ENCODE results near the gene RAP1GAP. TPM values are rescaled to one million over a fixed set of nuclear protein-coding genes. Genes with fewer than 3 reads are reported as not detected.

Gene RAP1GAP
- total RNA-seq, 1 experiment from 2014 or later = not detected

DNA sequence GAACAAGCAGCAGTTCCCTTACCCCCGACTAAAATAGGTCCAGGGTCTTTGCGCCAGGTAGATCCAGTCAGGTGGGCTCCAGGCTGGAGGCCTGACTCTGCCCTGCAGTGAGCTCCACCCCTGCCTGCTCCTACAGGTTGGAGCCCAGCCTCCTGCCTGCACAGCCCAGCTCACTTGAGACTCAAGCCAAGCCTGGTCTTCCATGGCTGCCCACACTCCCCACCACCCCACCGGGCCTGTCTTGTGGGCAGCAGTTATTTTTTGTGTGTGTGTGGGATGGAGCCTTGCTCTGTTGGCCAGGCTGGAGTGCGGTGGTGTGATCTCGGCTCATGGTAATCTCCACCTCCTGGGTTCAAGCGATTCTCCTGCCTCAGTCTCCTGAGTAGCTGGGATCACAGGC lies 28.5 kb downstream of the RAP1GAP start:
- H3K9me2 ChIP-seq (replicated peaks; ENCODE audit: insufficient read depth, low read length) = no peaks in the 10 kb centered on the region
- H3K4me3 ChIP-seq (ENCODE audit: low read length) = no peak overlapping the region
- H3K27ac ChIP-seq (ENCODE audit: low read length) = no peak overlapping the region
- no peaks in the 10 kb centered on the region for H3K27me3 ChIP-seq (ENCODE audit: low read length)
- peaks cover 6% of the 10 kb centered on the region; the same call in 1 of the 2 replicates for H4K20me1 ChIP-seq (ENCODE audit: insufficient read depth, low read depth, low read length)
- H3K79me2 ChIP-seq (ENCODE audit: low read length) = no peaks in the 10 kb centered on the region
- no peaks in the 10 kb centered on the region for H3K9me3 ChIP-seq (ENCODE audit: low read length)
- no peak overlapping the region for H3K4me2 ChIP-seq (ENCODE audit: low read depth, low read length, poor library complexity, severe bottlenecking)
- no peaks in the 10 kb centered on the region for H3K36me3 ChIP-seq (ENCODE audit: insufficient read depth, low read length)
- no peak for DNase-seq
- H3K4me1 ChIP-seq (ENCODE audit: low read length) = peaks cover 8% of the 10 kb centered on the region
- no peak overlapping the region for H2AFZ ChIP-seq (ENCODE audit: low read length)
- H3K9ac ChIP-seq (ENCODE audit: low read length) = no peak overlapping the region

DNA sequence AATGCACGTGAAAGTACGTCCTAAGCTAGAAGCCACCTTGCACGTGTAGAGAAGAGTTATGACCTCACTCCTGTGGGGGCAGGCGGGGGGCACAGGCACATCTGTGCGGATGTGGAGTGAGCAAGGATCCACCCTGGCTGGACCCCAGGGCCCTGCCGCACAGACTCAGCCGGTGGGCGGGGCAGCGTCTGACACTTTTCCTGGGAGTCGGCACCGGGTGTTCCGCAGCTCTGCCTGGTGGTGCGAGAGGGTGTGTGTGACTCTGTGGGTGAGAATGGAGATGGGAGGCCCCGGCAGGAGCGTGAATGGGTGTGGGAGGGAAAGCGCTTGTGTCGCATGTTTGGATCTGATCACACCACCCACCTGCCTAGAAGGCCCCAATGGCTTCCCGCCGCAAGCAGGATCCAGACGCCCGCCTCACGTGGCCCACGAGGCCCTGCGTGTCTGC lies 29.5 kb downstream of the RAP1GAP start:
- peaks cover 8% of the 10 kb centered on the region for H3K4me1 ChIP-seq (ENCODE audit: low read length)
- no peaks in the 10 kb centered on the region for H3K79me2 ChIP-seq (ENCODE audit: low read length)
- no peak overlapping the region for H2AFZ ChIP-seq (ENCODE audit: low read length)
- DNase-seq = no peak
- H3K9me2 ChIP-seq (replicated peaks; ENCODE audit: insufficient read depth, low read length) = no peaks in the 10 kb centered on the region
- H3K9ac ChIP-seq (ENCODE audit: low read length) = no peak overlapping the region
- H3K36me3 ChIP-seq (ENCODE audit: insufficient read depth, low read length) = no peaks in the 10 kb centered on the region
- H3K4me2 ChIP-seq (ENCODE audit: low read depth, low read length, poor library complexity, severe bottlenecking) = no peak overlapping the region
- peaks cover 6% of the 10 kb centered on the region; the same call in 1 of the 2 replicates for H4K20me1 ChIP-seq (ENCODE audit: insufficient read depth, low read depth, low read length)
- H3K9me3 ChIP-seq (ENCODE audit: low read length) = no peaks in the 10 kb centered on the region
- no peak overlapping the region for H3K4me3 ChIP-seq (ENCODE audit: low read length)
- no peak overlapping the region for H3K27ac ChIP-seq (ENCODE audit: low read length)
- H3K27me3 ChIP-seq (ENCODE audit: low read length) = no peaks in the 10 kb centered on the region

DNA sequence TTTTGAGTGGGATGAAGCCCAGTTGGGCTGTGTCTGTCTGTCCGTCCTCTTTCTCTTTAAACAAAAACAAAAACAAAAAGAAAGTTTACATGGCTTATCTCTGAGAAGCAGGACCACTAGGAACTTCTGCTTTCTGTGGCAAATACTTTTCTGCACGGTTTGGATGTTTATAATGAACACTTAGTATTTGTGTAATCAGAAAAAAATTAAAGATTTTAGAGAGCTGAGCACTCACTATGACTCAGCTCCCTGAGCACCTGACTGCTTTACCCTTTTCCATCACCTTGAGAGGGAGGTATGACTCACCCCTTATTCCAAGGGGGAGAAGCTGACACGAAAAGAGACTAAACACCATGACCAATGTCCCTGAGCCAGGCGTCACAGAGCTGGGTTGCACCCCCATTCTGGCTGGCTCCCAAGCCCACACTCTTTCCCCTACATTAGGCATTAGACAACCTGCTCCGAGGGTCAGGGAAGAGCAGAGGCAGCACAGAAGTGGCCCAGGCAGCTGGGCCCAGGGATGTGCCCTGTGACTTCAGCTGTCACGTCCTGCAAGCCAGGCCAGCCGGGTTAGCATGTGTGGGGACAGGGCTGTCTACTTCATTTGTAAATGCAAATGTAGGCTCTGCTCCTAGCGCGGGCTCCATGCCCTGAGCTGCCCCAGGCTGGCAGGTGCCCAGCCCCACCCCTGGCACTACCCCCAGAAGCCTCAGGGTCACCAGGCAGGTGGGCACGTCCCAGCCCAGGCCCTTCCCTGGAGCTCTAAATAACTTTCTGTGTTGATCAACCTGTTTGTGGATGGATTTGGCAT lies 30.4 kb downstream of the RAP1GAP start:
- H3K4me3 ChIP-seq (ENCODE audit: low read length) = no peak overlapping the region

DNA sequence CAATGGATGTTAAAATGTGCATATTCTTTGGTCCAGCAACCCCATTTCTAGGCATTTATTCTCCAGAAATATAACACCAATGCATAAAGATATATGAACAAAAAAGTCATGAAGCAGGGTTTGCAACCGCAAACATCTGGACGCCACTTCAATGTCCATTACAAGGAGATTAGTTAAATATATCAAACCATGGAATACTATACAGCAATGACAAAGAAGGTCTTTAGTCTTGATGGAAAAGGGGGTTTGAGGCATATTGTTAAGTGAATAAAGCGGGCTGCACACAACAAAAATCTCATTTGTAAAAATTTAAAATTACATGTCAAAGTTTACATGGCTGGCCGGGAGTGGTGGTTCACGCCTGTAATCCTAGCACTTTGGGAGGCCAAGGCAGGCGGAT lies 31.6 kb downstream of the RAP1GAP start:
- peaks cover 8% of the 10 kb centered on the region for H3K4me1 ChIP-seq (ENCODE audit: low read length)
- H3K4me2 ChIP-seq (ENCODE audit: low read depth, low read length, poor library complexity, severe bottlenecking) = no peak overlapping the region
- no peak for DNase-seq
- H3K27me3 ChIP-seq (ENCODE audit: low read length) = no peaks in the 10 kb centered on the region
- H3K9ac ChIP-seq (ENCODE audit: low read length) = no peak overlapping the region
- H3K27ac ChIP-seq (ENCODE audit: low read length) = no peak overlapping the region
- no peaks in the 10 kb centered on the region for H3K9me2 ChIP-seq (replicated peaks; ENCODE audit: insufficient read depth, low read length)
- H3K9me3 ChIP-seq (ENCODE audit: low read length) = no peaks in the 10 kb centered on the region
- no peaks in the 10 kb centered on the region for H3K79me2 ChIP-seq (ENCODE audit: low read length)
- H4K20me1 ChIP-seq (ENCODE audit: insufficient read depth, low read depth, low read length) = peaks cover 6% of the 10 kb centered on the region; the same call in 1 of the 2 replicates
- H3K36me3 ChIP-seq (ENCODE audit: insufficient read depth, low read length) = no peaks in the 10 kb centered on the region
- H3K4me3 ChIP-seq (ENCODE audit: low read length) = no peak overlapping the region
- H2AFZ ChIP-seq (ENCODE audit: low read length) = no peak overlapping the region

More for the DNA sequence above, 30.4 kb downstream of the RAP1GAP start:
- DNase-seq = no peak
- Histone ChIP-seq H3K9me2 (replicated peaks; ENCODE audit: insufficient read depth, low read length) (no peaks in the 10 kb centered on the region), H3K4me1 (ENCODE audit: low read length) (peaks cover 8% of the 10 kb centered on the region), H2AFZ (ENCODE audit: low read length) (no peak overlapping the region), H3K4me2 (ENCODE audit: low read depth, low read length, poor library complexity, severe bottlenecking) (no peak overlapping the region), H3K9ac (ENCODE audit: low read length) (no peak overlapping the region), H3K36me3 (ENCODE audit: insufficient read depth, low read length) (no peaks in the 10 kb centered on the region), H3K27ac (ENCODE audit: low read length) (no peak overlapping the region), H3K9me3 (ENCODE audit: low read length) (no peaks in the 10 kb centered on the region), H3K27me3 (ENCODE audit: low read length) (no peaks in the 10 kb centered on the region), H4K20me1 (ENCODE audit: insufficient read depth, low read depth, low read length) (peaks cover 6% of the 10 kb centered on the region; the same call in 1 of the 2 replicates), H3K79me2 (ENCODE audit: low read length) (no peaks in the 10 kb centered on the region)

DNA sequence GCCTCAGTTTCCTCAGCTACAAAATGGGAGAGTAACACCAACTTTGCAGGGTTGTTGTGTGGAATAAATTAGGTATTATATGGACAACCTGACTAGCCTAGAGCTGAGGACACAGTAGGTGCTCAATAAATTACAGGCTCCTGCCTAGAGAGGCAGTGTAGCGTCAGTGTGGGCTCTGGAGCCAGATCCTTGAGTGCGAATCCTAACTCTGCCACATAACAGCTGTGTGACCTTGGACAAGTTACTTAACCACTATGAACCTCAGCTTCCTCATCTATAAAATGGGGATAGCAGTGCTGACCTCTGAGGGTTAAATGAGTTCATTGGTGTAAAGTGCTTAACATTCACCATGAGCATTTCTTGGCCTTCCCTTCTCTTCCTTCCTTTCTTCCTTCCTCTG lies 33.1 kb downstream of the RAP1GAP start:
- H3K9me2 ChIP-seq (replicated peaks; ENCODE audit: insufficient read depth, low read length) = no peaks in the 10 kb centered on the region
- H3K4me3 ChIP-seq (ENCODE audit: low read length) = no peak overlapping the region
- no peak overlapping the region for H3K9ac ChIP-seq (ENCODE audit: low read length)
- H2AFZ ChIP-seq (ENCODE audit: low read length) = no peak overlapping the region
- peaks cover 8% of the 10 kb centered on the region for H3K4me1 ChIP-seq (ENCODE audit: low read length)
- no peaks in the 10 kb centered on the region for H3K79me2 ChIP-seq (ENCODE audit: low read length)
- DNase-seq = no peak
- H4K20me1 ChIP-seq (ENCODE audit: insufficient read depth, low read depth, low read length) = peaks cover 6% of the 10 kb centered on the region; the same call in 1 of the 2 replicates
- no peak overlapping the region for H3K27ac ChIP-seq (ENCODE audit: low read length)
- H3K4me2 ChIP-seq (ENCODE audit: low read depth, low read length, poor library complexity, severe bottlenecking) = no peak overlapping the region
- no peaks in the 10 kb centered on the region for H3K9me3 ChIP-seq (ENCODE audit: low read length)
- H3K27me3 ChIP-seq (ENCODE audit: low read length) = no peaks in the 10 kb centered on the region
- no peaks in the 10 kb centered on the region for H3K36me3 ChIP-seq (ENCODE audit: insufficient read depth, low read length)

DNA sequence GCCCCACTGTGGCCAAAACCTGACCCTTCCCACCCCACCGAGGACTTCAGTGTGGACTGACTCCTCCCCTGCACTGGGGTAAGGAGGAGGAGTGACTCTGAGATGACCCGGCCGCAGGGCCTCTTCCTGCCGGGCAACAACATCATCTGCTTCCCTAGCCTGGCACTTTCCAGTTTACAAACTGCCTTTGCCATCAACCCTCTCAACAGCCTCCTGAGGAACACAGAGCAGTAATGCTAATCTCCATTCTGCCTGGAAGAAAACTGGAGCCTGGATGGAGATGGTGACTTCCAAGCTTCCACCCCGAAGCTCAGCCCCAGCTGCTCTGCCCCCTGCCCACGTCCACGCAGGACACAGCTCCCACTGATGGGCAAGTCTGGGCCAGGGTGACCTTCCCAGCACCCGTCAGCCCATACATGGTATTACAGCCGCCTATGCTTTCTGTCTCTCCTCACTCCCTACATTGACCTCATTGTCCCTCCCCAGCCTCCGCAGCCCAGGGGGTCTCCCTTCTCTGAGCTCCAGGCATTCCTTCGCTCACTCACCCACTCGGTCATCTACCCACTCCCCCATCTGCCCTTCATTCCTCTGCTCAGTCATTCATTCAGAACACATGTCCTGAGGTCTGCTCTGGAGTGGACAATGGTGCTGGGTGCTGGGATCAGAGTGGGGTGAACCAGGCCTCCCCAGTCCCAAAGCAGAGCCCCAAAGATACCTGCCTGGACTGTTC lies 34.2 kb downstream of the RAP1GAP start:
- Histone ChIP-seq H3K9me2 (replicated peaks; ENCODE audit: insufficient read depth, low read length) (no peaks in the 10 kb centered on the region), H3K36me3 (ENCODE audit: insufficient read depth, low read length) (no peaks in the 10 kb centered on the region), H3K27ac (ENCODE audit: low read length) (no peak overlapping the region), H2AFZ (ENCODE audit: low read length) (no peak overlapping the region), H4K20me1 (ENCODE audit: insufficient read depth, low read depth, low read length) (peaks cover 6% of the 10 kb centered on the region; the same call in 1 of the 2 replicates), H3K4me1 (ENCODE audit: low read length) (peaks cover 8% of the 10 kb centered on the region), H3K4me3 (ENCODE audit: low read length) (no peak overlapping the region), H3K9me3 (ENCODE audit: low read length) (no peaks in the 10 kb centered on the region), H3K27me3 (ENCODE audit: low read length) (no peaks in the 10 kb centered on the region), H3K9ac (ENCODE audit: low read length) (no peak overlapping the region), H3K4me2 (ENCODE audit: low read depth, low read length, poor library complexity, severe bottlenecking) (no peak overlapping the region), H3K79me2 (ENCODE audit: low read length) (no peaks in the 10 kb centered on the region)
- DNase-seq = no peak

DNA sequence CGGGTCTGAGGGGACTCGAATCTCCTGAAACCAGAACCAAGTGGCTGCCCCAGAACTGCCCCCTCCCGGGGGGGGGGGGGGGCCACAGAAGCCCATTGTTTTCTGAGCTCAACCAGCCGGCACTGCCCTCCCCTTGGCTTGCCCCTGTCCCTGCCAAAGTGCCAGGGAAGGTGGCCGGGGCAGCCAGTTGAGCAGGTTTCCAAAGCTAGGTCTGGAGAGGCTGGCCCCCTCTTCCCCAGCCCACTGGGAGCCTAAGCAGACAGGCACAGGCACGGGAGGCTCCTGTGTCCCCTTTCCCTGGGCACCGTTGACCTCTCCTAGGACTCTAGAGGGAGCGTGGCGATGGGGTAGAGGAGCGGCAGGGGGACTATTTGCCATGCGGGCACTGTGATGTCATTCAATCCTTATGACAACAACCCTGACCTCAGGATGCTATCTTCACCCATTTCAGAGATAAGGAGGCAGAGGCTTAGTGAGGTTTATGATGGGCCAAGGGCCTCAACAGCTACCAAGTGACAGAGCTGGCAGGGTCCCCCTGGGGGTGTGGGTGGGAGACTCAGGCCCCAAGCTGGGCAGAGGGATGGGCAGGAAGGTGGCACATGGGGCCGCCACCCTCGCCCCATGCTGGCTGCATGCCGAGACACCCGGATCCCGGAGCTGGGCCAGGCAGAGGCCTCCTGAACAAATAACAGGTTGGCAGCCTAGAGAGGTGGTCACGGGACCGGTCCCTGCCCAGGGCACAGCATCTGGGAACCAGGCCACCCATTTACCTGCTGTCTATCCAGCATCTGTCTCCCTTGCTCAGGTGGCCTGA lies 35.0 kb downstream of the RAP1GAP start:
- H3K27me3 ChIP-seq (ENCODE audit: low read length) = no peaks in the 10 kb centered on the region
- H3K4me2 ChIP-seq (ENCODE audit: low read depth, low read length, poor library complexity, severe bottlenecking) = no peak overlapping the region
- no peak overlapping the region for H3K4me3 ChIP-seq (ENCODE audit: low read length)
- no peaks in the 10 kb centered on the region for H3K79me2 ChIP-seq (ENCODE audit: low read length)
- no peak overlapping the region for H2AFZ ChIP-seq (ENCODE audit: low read length)
- no peaks in the 10 kb centered on the region for H3K9me3 ChIP-seq (ENCODE audit: low read length)
- H3K9ac ChIP-seq (ENCODE audit: low read length) = no peak overlapping the region
- no peaks in the 10 kb centered on the region for H3K36me3 ChIP-seq (ENCODE audit: insufficient read depth, low read length)
- no peak for DNase-seq
- H3K9me2 ChIP-seq (replicated peaks; ENCODE audit: insufficient read depth, low read length) = no peaks in the 10 kb centered on the region
- peaks cover 7% of the 10 kb centered on the region for H3K4me1 ChIP-seq (ENCODE audit: low read length)
- H4K20me1 ChIP-seq (ENCODE audit: insufficient read depth, low read depth, low read length) = peaks cover 6% of the 10 kb centered on the region; the same call in 1 of the 2 replicates
- H3K27ac ChIP-seq (ENCODE audit: low read length) = no peak overlapping the region

All from Karpas-422 (cell line).